Measurements from ENCODE around the gene RGS16. TPM values are rescaled to one million over a fixed set of nuclear protein-coding genes. Genes with fewer than 3 reads are reported as not detected.

Gene RGS16
- total and polyA plus RNA-seq, 2 of the 13 experiments (the other 11 are each of a cell fraction or from before 2014, with no cell fraction given): not detected

GRCh38 chr1:182639330-182639729, 35.1 kb upstream of the RGS16 start:
- ChIA-PET CTCF (ENCODE audit: low intra/inter-chr PET ratio, low total read pairs) (no interaction called here), POLR2A (no interaction called here)
- intact Hi-C loops (cut with micrococcal nuclease; ENCODE audit: unreplicated experiment) (loop anchor here (10.0 kb wide), 1 partner anchor 1465 kb away; no protein-coding TSS in a partner anchor), in situ Hi-C loops (cut with HindIII; ENCODE audit: extremely low pct_ligation_motif_present, low pct_unique_long_range_greater_than_20kb) (no loop called here)
- no TSS peak for BruUV-seq (replicated peaks)
- no peaks in the 10 kb centered on the region; the same call in 1 of the 2 replicates for H3K9me3 ChIP-seq (ENCODE audit: low read length)
- no peak overlapping the region for H3K4me3 ChIP-seq (replicated peaks in 1 of 3; ENCODE audit: insufficient read depth in 1 of 3, low read depth in 2 of 3, low read length in 3 of 3)
- ATAC-seq: no peak
- TF ChIP-seq REL (CRISPR knock-in tag; conservative IDR thresholded peaks at IDR 0.05): no peak
- no peaks in the 10 kb centered on the region for H3K79me2 ChIP-seq (ENCODE audit: insufficient read depth, low read length)
- H3K27ac ChIP-seq (ENCODE audit: extremely low read length, insufficient read depth, low read length): no peak overlapping the region
- no peaks in the 10 kb centered on the region for H3K4me1 ChIP-seq (ENCODE audit: insufficient read depth, low read length)
- no peaks in the 10 kb centered on the region for H3K36me3 ChIP-seq (replicated peaks in 1 of 2; ENCODE audit: control insufficient read depth in 1 of 2, insufficient read depth in 2 of 2, low read length in 2 of 2)
- no peaks in the 10 kb centered on the region for H4K20me1 ChIP-seq (ENCODE audit: insufficient read depth, low read length)
- no peak for DNase-seq (ENCODE audit: low spot score)
- H2AFZ ChIP-seq (ENCODE audit: low read length): no peak overlapping the region
- no peak for FAIRE-seq
- no peak overlapping the region for H3K9ac ChIP-seq (ENCODE audit: insufficient read depth, low read depth, low read length)
- 75% methylated on average over 1 of the region's 1 CpG for WGBS (ENCODE audit: low lambda C conversion rate)
- no peak overlapping the region for H3K4me2 ChIP-seq (ENCODE audit: low read depth, low read length)
- 0 out of 5 replicates have a peak, but pooled peaks cover 0 to 10% of the 10 kb centered on the region in 2 experiments for H3K27me3 ChIP-seq (ENCODE audit: control insufficient read depth in 1 of 2, insufficient read depth in 2 of 2, low read length in 2 of 2)

GRCh38 chr1:182637769-182638168, 33.6 kb upstream of the RGS16 start:
- Histone ChIP-seq H3K4me1 (ENCODE audit: insufficient read depth, low read length) (no peaks in the 10 kb centered on the region), H3K9me3 (ENCODE audit: low read length) (no peaks in the 10 kb centered on the region), H3K4me2 (ENCODE audit: low read depth, low read length) (no peak overlapping the region), H3K27ac (ENCODE audit: extremely low read length, insufficient read depth, low read length) (no peak overlapping the region), H3K79me2 (ENCODE audit: insufficient read depth, low read length) (no peaks in the 10 kb centered on the region), H3K27me3 (ENCODE audit: control insufficient read depth in 1 of 2, insufficient read depth in 2 of 2, low read length in 2 of 2) (0 out of 5 replicates have a peak, but pooled peaks cover 0 to 10% of the 10 kb centered on the region in 2 experiments), H3K9ac (ENCODE audit: insufficient read depth, low read depth, low read length) (no peak overlapping the region), H3K4me3 (replicated peaks in 1 of 3; ENCODE audit: insufficient read depth in 1 of 3, low read depth in 2 of 3, low read length in 3 of 3) (no peak overlapping the region), H2AFZ (ENCODE audit: low read length) (no peak overlapping the region), H4K20me1 (ENCODE audit: insufficient read depth, low read length) (no peaks in the 10 kb centered on the region), H3K36me3 (replicated peaks in 1 of 2; ENCODE audit: control insufficient read depth in 1 of 2, insufficient read depth in 2 of 2, low read length in 2 of 2) (no peaks in the 10 kb centered on the region)
- no TSS peak for BruUV-seq (replicated peaks)
- no peak for ATAC-seq
- in situ Hi-C loops (cut with HindIII; ENCODE audit: extremely low pct_ligation_motif_present, low pct_unique_long_range_greater_than_20kb) (no loop called here), intact Hi-C loops (cut with micrococcal nuclease; ENCODE audit: unreplicated experiment) (loop anchor here (10.0 kb wide), 1 partner anchor 1467 kb away; no protein-coding TSS in a partner anchor)
- WGBS (ENCODE audit: low lambda C conversion rate): 31% methylated on average over 5 of the region's 5 CpGs
- no peak for DNase-seq (ENCODE audit: low spot score)
- POLR2A ChIA-PET: no interaction called here
- CTCF ChIA-PET (ENCODE audit: low intra/inter-chr PET ratio, low total read pairs): no interaction called here
- FAIRE-seq: no peak
- TF ChIP-seq ZNF792 (CRISPR knock-in tag; IDR thresholded peaks at IDR 0.05) (no peak), ZNF770 (CRISPR knock-in tag; IDR thresholded peaks at IDR 0.05) (no peak), FOXJ3 (CRISPR knock-in tag; IDR thresholded peaks at IDR 0.05; ENCODE audit: borderline replicate concordance) (no peak), ZNF629 (CRISPR knock-in tag; conservative IDR thresholded peaks at IDR 0.05) (no peak), ZNF598 (CRISPR knock-in tag; IDR thresholded peaks at IDR 0.05; ENCODE audit: borderline replicate concordance) (no peak), NFIC (IDR thresholded peaks at IDR 0.05; ENCODE audit: low read length) (no peak), AGO2 (optimal IDR thresholded peaks at IDR 0.05; ENCODE audit: low read depth, low read length) (no peak), RCOR2 (CRISPR knock-in tag; IDR thresholded peaks at IDR 0.05) (no peak), NFYB (CRISPR knock-in tag; IDR thresholded peaks at IDR 0.05) (no peak), ZNF282 (IDR thresholded peaks at IDR 0.05; ENCODE audit: partially characterized antibody) (no peak), SAFB2 (CRISPR knock-in tag; IDR thresholded peaks at IDR 0.05; ENCODE audit: borderline replicate concordance, low read depth) (no peak), CEBPB (IDR thresholded peaks at IDR 0.05; ENCODE audit: borderline replicate concordance, low read depth, low read length) (no peak)
- TF ChIP-seq, protein P1, sequence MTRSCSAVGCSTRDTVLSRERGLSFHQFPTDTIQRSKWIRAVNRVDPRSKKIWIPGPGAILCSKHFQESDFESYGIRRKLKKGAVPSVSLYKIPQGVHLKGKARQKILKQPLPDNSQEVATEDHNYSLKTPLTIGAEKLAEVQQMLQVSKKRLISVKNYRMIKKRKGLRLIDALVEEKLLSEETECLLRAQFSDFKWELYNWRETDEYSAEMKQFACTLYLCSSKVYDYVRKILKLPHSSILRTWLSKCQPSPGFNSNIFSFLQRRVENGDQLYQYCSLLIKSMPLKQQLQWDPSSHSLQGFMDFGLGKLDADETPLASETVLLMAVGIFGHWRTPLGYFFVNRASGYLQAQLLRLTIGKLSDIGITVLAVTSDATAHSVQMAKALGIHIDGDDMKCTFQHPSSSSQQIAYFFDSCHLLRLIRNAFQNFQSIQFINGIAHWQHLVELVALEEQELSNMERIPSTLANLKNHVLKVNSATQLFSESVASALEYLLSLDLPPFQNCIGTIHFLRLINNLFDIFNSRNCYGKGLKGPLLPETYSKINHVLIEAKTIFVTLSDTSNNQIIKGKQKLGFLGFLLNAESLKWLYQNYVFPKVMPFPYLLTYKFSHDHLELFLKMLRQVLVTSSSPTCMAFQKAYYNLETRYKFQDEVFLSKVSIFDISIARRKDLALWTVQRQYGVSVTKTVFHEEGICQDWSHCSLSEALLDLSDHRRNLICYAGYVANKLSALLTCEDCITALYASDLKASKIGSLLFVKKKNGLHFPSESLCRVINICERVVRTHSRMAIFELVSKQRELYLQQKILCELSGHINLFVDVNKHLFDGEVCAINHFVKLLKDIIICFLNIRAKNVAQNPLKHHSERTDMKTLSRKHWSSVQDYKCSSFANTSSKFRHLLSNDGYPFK (CRISPR knock-in tag; IDR thresholded peaks at IDR 0.05; ENCODE audit: borderline replicate concordance): no peak
